Activated gamma-delta T cell treated with Interleukin-2 at 50 U/mL for 16 hours (primary cell): Measurements from ENCODE around the gene DAGLA.

ENCODE experiments used
- DNase-seq: peaks from one replicate; pipeline ENCODE4 v3.0.0-alpha.2; 2020

The DAGLA gene

GRCh38 chr11:61711498-61711897 is 31.3 kb downstream of the DAGLA start:
- DNase-seq: no peak

GRCh38 chr11:61712314-61712713 is 32.1 kb downstream of the DAGLA start:
- DNase-seq: no peak

DNA sequence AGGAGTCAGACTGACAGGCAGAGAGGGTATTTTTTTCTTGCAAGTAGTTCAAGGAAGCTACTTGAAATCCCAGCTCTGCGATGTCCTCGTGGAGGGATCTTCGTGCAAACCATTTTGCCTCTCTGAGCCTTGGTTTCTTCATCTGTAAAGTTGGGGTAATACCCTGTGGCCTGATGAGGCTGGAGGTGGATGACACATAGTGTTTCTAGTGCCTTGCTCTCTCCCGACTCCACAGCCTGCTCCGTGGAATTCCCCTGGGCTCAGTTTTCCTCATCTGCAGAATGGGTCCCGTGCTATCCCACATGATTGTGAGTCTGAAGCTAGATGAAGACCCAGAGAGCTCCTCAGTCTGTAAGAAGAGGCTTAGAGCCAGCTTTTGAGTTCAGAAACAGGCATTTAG is 32.7 kb downstream of the DAGLA start:
- DNase-seq: no peak

- DNase-seq: no peak
These were observed 33.3 kb downstream of the DAGLA start for GRCh38 chr11:61713464-61713863.

DNA sequence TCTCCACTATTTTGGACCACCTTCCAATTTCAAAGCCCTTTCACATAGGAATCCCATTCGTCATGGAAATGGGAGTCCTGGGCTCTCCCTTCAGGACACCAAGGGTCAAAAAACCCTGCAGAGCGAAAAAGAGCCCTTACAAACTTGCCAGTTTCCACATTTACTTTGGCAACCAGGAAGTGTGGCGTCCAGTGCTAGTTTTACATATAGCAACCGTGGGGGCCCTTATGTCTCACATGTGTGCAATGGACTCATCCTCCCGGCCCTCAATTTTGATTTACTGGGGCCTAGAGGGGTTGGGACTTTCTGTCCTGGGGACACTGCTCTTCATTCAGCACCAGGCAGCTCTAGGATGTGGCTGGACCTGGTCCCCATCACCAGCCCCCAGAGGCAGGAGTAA is 33.7 kb downstream of the DAGLA start:
- no peak for DNase-seq

GRCh38 chr11:61714316-61714715 is 34.1 kb downstream of the DAGLA start:
- DNase-seq: no peak

GRCh38 chr11:61714916-61715315 is 34.7 kb downstream of the DAGLA start:
- DNase-seq: no peak

GRCh38 chr11:61715867-61716266 is 35.7 kb downstream of the DAGLA start:
- no peak for DNase-seq

- no peak for DNase-seq
These were observed 36.5 kb downstream of the DAGLA start for GRCh38 chr11:61716478-61717285.

- DNase-seq: no peak
These were observed 37.3 kb downstream of the DAGLA start for GRCh38 chr11:61717286-61718033.

GRCh38 chr11:61718046-61718531 is 37.9 kb downstream of the DAGLA start:
- DNase-seq: no peak

GRCh38 chr11:61718621-61719302 is 38.6 kb downstream of the DAGLA start:
- DNase-seq: no peak

DNA sequence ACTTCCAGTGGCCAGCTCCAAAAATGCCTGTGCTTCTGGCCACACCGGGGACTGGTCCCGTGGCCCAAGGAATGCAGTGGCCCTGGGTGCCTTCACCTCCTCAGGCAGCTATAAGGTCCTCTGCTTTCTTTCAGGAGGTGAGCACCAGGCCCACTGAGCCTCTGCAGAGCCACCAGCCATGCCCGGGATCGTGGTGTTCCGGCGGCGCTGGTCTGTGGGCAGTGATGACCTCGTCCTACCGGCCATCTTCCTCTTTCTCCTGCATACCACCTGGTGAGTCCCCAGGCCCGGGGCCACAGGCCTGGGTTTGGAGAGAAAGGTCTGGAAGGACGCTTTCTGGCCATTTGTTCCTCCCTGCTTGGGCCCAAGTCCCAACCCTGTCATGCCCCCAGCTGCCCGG is 39.8 kb downstream of the DAGLA start:
- no peak for DNase-seq

DNA sequence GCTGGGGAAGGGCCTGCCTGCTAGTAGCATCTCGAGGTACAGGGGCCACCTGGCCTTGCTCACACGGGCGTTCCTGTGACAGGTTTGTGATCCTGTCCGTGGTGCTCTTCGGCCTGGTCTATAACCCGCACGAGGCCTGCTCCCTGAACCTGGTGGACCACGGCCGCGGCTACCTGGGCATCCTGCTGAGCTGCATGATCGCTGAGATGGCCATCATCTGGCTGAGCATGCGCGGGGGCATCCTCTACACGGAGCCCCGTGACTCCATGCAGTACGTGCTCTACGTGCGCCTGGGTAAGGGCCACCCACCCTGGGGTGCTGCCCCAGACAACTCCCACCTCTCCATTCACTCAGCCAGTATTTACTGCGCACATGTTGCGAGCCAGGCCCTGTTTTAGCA is 40.4 kb downstream of the DAGLA start:
- DNase-seq: no peak

DNA sequence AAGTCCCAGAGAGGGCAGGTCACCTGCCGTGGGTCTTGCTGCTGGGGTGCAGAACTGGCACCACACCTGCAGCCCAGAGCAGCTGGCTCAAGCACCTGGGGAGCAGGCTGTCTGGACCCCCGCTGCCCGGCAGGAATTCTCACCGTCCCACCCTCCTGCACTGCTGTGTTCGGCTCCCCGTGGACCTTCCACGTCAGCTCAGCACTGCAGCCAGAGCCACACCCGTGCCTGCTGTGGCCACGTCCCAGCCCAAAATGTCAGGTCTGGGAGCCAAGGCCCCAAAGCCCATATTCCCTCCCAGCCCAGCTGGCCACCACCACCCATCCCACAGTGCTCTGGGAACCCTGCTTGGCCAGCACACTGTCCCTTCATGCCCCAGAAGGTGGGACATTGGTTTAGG is 44.2 kb downstream of the DAGLA start:
- DNase-seq: no peak

GRCh38 chr11:61725781-61726231 is 45.6 kb downstream of the DAGLA start:
- no peak for DNase-seq

- DNase-seq: no peak
These were observed 46.6 kb downstream of the DAGLA start for GRCh38 chr11:61726775-61727174.

GRCh38 chr11:61727401-61727811 is 47.2 kb downstream of the DAGLA start:
- no peak for DNase-seq

GRCh38 chr11:61728066-61728939 is 48.1 kb downstream of the DAGLA start:
- no peak for DNase-seq

DNA sequence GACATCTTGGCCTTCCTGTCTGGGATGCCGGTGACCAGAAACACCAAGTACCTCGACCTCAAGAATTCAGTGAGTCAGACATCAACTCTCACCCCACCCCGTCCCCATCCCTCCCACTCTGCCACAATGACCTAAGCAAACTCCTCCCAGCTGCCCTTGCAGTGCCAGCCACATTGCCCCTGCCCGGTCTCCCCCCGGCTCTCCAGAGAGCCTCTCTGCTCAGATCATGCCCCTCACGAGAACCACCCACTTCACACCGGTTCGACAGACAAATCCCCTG is 48.7 kb downstream of the DAGLA start:
- no peak for DNase-seq

- no peak for DNase-seq
These were observed 50.2 kb downstream of the DAGLA start for GRCh38 chr11:61730240-61730994.
